Epidermal melanocyte (primary cell): ENCODE results near the gene AHRR.
"Not testable (repeated sequence)": the region's sequence is repeated elsewhere in the genome, so short reads cannot be mapped to it uniquely, and the experiment has no call there.

Source experiments
- DNase-seq: peaks from one replicate; pipeline ENCODE4 v3.0.0; 2011; ENCODE audit warnings: low spot score; ENCODE audit not compliant: insufficient read length

Gene AHRR

DNA sequence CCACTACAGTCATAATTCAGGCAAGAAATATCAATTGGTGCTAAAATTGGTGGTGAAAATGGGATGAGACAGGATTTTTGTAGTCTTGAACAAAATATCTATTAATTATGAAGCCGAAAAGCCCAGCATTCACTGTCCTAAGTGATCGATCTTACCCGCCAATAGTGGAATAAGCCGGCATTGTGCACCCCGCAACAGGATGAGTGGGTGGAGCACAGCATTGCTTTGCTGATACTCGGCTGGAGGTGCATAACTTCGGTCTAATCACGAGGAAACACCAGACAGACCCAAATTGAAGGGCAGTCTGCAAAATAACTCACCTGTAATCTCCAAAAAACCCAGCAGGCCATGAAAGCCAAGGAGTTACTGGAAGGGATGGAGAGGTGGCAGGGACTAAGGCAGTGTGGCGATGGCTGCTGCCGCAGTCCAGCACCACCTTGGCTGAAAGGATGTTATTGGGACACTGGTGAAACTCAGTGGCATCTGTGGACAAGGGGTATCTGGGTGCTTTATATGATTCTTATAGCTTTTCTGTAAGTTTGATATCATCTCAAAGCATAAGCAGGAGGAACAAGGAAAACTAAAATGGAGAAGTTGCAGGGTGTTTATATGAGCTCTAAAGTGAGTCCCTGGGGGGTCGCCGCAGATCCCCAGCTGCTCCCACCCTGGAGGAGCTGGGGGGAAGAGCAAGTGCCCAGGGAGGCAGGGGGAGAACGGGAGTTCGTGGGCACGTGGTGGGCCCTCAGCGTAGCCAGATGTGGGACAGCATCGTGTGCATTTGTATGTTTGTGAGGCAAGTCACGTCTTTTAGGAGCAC, 45.2 kb downstream of the AHRR start:
- DNase-seq, result peak; percentile 8

DNA sequence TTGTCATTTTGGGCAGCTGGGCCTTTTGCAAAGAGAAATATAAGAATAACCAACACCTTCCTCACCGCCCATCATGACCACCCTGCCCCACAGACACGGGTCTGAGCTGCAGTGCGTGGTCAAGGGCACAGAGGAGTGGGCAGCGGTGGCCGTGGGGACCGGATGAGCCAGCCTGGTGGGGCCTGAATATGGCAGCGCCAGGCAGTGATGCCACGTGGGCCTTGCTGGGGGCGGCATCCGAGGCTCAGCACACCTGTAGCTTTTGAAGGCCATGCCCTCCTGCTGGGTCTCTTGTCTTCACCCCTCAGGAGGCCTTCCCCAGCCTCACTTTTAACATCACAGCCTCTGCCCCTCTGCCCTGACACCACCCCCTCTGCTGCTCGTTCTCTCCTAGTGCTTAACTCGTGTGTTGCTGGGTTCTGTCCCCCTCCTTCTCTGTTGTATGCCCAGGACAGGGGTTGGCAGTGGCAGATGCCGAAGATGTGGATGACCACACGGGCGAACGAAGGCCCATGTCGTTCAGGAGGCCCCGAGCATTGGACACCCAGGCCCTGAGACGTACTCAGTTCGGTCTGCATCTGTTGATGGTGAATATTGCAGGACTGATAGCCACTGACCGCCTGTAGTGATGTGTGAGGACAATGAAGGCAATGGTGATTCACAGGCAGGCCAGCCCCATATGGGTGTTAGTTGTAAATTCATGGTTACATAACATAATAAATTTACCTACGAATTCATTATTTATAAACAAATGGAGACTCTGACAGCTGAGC, 46.0 kb downstream of the AHRR start:
- DNase-seq, result peak; percentile 19

DNA sequence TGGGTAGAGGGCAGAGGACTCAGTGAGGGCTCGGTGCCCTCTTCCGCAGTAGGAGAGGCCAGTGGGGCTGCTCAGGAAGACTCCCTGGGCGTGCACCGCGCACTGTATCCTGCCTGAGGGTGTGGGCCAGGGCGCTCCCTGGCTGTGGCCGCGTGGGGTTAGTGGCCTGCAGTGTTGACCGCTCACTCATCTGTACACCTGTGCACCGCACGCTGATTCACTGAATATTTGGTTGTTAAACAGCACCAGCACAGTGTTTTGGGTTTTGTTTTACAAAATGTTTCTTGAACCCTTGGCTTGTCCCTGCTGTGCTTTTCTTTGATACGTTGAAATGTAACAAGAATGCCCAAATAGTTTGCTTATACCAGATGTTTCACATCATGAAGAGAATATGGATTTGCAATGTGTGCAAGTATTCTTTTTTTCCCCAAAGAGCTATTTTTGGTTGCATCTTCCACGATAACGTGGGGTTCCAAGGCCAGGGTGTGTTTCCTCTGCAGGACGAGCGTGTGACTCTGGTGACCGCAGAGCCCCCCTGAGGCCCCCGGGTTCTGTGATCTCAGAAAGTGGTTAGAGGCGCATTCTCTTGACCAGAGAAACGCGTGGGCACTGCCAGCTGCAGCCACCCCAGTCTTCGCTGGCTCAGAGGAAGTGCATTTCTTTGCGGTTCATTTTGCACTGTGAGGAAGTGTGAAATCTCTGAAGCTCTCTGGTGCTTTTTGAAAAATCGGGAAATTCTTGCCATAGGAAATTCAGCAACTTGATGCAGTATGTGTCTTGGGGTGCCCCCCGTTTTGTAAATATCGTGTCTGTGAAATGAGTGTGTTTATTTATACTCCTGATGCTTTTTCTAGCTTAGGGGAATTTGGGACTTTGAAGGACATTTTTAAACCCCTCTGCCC, 46.9 kb downstream of the AHRR start:
- peak; percentile 95 for DNase-seq

DNA sequence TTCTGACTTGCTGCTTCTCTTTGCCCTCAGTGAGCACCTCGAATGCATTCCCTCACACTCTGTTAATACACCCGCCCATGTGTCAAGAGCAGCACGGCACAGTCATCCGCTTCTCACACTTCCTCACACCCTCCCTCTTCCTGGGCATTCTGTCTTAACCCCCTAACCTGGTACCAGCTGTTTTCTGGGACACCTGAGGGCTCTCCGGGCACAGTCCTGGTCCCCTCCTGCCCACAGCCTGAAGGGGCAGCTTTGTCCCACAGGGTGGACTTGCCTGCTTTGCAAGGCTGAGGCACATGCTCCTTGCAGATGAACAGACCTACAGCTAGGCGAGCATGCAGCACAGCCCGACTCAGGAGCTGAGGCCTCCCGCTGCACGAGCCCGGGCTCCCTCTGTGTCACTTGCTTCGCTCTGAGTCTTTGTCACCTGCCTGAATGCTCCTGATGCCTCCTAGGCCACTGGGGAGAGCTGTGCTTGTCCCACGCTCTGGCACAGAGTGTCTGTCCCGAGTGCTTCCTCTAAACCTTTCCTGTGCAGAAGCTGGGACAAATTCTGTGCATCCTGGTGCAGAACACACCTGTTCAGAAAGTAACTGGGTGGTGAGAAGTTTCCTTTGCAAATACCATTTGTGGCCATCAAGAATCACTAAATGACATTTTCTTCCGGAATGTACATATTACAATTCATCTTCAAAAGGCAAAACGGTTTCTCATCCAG, 47.8 kb downstream of the AHRR start:
- DNase-seq, result no peak

DNA sequence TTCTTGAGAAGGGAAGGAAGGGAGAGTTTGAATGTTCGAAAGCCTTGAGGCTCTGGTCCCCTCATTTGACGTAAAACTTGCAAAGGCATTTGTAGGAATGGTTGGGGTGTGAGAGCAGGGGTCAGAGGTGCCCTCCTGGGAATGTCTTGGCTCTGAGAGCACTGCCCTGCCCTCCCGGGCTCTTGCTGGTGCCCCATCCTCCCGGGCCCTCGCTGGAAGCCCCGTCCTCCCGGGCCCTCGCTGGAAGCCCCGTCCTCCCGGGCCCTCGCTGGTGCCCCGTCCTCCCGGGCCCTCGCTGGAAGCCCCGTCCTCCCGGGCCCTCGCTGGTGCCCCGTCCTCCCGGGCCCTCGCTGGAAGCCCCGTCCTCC, 48.3 kb downstream of the AHRR start:
- DNase-seq, result not testable (repeated sequence)

DNA sequence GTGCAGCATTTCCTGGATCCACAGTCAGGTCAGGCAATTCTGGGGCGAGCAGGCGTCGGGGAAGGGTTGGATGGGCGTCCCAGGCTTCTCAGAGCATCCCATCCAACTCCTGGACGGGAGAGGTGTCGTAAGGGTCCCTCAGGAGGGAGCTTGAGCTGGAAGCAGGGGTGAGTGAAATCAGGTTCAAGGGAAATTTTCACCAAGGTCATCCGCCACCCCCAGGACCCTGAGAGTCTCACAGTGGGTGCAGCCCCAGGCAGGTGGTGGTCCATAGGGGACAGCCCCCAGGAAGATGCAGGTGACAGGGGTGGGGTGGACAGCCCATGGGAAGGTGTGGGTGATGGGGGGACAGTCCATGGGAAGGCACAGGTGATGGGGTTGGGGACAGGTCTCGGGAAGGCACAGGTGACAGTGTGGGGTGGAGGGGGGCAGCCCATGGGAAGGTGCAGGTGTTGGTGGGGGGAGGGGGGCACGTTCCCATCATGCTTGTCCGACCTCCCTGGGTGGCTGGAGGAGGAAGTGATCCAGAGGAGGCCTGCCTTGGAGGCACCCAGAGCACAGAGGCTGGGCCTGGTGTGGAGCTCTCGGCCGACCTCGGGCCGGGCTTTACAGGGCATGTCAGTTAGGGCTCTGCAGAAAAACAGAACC, 48.9 kb downstream of the AHRR start:
- no peak for DNase-seq

DNA sequence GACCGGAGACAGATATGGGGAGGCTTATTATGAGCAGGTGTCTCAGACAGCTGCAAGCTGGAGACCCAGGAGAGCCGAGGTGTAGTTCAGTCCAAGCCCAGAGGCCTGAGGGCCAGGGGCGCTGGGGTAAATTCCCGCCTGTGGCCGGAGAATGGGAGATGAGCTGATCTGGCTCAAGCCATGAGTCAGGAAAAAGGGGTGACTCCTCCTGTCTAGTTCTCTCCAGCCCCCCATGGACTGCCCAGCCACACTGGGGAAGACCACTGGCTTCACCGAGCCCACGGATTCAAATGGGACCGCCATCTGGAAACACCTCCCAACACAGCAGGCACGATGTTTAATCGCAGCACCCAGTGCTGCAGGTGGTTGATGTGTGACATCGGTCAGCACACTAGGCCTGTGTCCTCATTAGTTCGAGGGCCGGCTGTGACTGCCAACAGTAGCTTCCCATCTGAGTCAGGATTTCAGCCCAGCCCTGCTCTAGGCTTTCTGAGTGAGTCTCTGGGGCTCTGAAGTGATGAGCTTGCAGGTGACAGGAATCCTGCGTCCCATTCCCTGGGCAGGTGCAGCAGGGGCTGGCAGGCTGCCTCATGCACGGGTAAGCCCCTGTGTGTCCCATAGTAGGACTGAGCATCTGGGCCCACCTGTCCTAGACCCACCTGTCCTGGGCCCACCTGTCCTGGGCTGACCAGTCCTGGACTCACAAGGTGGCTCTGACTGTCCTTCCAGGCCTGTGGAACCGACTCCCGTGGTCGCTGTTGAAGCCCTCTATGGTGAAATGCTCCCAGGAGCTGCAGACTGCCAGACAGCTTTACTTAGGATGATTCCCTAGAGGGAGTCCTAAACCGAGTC, 49.7 kb downstream of the AHRR start:
- DNase-seq, result no peak

DNA sequence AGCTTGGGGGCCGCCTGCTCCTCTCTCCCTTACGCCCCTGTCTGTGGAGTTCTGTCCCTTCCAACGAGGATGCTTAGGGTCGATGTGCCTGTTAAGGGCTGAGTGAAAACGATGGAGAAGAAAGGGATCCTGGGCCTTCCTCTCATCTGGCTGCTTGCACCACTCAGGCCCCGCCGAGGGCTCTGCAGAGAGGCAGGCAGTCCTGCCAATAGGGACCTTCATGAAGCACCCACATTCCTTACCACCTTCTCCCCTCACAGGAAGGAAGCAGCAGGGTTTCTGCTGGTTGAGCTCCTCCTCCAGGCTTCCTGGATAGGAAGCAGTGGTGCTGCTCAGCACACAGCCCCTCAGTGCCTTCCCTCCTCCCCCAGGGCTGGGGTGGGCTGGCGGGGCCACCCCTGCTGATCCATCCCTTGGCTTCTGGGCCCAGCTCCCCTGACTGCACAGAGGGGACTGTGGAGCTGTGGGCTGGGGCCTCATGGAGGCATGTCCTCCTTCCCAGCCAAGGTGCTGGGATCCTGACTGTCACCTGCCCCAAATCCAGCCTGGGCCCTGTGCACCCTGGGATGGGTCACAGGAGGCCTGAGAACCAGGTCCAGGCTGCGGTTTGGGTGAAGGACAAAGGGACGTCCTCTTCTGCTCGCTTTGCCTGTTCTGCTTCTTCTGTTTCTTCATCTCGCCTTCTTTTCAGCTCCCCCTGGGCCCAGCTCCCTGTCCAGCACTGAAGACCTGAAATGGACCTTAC, 50.5 kb downstream of the AHRR start:
- DNase-seq, result no peak

DNA sequence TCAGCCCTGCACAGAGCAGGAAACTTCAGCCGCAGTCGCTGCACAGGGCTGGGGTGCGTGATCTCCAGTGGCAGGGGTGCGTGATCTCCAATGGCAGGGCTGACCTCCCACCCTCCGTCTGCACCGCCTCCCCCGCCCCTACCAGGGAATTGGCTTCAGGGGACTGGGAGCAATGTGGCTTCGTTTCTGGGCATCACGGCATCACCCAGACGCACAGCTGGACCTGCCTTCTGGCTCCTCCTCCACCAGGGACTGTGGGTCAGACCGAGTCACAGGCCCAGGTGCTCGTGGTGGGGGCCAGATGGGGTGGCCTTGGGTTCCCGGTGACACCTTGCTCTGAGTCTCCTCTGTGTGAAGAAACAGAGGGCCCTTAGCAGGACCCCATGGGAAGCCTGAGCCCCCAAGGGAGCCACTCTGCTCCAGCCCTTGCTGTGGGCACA, 51.1 kb downstream of the AHRR start:
- DNase-seq, result no peak

DNA sequence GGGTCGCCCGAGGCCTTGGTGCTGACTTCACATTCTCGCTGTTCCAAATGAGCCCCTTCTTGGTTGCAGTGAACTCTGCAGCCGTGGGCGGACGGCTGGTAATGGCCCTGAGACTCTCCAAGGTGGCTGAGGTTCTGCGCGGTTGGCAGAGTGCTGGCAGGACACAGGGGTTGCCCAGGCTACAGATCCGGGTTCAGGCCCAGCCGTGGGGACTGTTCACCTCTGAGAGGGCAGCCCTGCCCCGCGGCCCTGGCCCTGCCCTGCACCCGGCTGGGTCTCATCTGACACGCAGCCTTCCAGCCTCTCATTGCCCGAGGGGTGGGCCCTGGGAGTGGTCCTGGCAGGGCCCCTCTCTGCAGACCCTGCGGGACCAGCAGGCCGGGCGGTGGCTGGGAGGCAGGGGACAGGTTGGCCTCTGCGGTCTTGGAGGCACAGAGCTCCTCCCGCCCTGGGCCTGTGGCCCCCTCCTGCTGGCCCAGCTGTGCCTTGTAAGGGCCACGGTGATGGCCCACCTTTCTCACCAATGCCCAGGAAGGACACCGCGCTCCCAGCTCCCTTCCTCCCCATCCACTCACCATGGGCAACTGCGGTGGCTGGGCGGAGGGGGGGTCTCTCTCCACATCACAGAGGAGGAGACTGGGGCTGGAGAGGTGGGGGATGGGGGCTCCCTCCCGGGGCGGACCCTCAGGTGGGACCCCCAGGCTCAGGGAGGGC, 51.6 kb downstream of the AHRR start:
- DNase-seq, result no peak

DNA sequence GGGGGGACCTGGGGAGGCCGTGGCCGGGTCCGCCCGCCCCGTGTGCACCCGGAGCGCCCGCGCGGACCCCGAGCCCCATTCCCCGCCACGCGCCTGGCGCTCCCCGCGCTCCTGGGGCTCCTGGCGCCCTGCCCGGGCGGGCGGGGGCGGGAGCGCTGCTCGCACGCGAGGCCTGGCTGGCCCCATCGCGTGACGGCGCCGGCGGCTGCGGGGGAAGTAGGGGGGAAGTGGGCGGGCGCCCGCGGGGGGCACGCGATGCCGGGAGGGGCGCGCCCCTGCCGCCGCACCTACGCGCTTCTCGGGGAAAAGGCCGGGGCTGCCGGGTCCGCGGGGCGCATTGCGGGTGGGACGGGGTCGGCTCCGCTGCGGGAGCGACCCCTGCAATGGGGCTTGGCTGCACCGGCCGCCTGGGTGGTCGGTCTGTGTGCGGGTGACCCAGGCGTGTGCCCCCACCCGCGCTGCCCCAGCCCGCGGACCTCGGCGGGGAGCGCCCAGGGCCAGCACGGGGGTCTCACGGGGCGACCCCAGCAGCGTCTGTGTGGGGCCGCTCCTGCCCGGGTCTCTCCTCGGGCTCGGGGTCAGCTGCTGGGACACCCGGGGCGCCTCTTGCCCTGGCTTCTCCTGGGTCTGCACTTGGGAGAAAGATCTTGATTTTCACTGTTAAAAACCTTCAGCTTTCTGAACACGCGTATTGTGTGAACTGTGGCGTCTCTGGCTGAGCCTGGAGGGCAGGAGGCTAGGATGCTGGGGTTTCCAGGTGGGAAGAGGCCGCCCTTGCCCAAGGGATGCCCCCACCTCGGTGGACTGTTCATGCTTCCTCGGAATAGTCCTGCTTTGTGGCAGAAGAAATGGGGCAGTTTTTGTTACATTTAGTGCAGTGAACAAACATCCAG, 52.4 kb downstream of the AHRR start:
- DNase-seq, result peak; percentile 73

DNA sequence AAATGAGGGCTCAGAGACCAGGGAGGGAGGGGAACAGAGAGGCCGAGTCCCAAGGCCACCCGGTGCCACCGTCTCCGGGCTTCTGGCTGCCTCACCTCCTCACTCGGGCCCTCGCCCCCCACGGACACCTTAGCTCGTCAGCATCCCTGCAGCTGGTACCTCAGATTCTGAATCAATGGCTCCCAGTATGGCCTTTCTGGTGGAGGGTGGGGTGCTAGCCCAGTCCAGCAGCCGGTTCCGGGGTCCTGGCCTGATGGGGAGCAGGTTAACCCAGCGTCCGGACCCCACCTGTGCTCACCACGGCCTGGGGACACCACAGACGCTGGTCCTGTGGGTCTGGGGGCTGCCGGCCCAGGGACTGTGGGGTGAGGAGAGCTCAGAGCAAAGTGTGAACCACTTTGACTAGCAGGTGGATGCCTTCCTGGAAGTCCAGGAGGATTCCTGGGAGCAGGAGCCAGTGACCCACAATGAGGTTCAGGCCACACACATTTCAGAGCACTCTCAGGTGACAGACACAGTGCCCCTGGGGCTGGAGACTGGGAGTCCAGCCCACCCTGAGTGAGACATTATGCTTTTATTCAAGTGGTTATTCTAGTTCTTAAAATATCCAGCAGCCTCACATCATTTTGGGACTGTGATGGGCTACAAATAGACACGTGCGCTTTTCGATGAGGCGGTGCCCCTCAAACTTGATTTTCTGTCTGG, 53.3 kb downstream of the AHRR start:
- no peak for DNase-seq

DNA sequence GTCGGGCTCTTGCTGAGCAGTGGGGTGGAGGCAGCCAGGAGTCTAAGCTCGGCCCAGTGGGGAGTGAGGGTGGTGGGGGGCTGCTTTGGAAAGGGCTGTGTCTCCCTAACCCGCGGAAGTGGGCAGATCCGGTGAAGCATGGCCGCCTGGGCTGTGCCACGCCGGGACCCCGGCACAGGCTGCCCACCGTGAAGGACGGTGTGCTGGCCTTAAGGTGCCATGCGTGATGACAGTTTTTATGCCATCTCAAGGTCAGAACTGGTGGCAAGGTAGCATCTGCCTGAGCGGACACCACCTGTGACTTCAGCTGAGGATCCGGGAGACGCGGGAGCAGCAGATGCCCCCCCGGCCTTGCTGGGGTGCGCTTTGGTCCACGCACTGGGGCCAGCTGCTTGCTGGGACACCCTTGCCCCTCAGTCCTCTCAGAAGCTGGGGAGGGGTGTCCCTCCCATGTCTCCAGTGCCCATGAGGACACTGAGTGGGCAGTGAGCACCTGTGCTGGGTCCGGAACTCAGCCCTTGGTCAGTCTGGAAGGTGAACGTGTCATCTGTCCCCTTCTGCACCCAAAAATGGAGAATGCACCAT, 53.9 kb downstream of the AHRR start:
- no peak for DNase-seq

DNA sequence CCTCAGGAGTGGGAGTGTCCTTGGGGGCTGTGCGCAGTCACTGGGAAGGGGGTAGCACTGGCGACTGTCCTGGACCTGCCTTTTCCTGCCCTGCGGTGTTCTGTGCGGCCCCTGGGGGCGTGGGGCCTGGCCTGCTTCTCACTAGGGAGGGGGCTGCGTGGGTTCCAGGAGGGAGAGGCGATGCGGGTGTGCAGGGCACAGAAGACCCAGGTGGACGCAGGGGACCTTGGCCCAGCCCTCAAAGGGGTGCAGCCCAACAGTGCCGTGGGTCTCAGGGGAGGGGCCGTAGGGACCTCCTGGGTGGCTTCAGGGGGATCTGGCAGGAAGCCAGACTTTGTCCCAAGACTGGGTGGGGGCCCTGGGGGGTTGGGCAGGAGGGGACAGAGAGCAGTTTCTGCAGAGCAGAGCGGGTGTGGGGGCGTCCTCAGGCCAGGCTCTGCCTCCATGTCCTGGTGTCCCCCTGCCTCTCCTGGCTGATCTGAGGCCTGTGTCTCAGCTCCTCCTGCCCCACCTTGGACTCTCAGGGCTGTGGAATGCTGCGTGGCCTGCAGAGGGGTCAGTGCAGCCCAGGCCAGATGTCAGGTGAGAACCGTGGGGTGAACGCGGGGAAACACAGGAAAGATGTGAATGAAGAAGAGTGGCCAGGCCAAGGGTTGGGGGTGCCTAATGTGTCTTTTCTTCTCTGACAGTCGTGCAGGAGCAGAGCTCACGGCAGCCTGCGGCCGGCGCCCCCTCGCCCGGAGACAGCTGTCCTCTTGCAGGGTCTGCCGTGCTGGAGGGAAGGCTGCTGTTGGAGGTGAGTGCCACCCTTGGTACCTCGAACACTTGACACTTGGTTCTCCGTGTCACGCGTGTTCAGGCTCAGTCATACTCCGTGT, 54.6 kb downstream of the AHRR start:
- no peak for DNase-seq

DNA sequence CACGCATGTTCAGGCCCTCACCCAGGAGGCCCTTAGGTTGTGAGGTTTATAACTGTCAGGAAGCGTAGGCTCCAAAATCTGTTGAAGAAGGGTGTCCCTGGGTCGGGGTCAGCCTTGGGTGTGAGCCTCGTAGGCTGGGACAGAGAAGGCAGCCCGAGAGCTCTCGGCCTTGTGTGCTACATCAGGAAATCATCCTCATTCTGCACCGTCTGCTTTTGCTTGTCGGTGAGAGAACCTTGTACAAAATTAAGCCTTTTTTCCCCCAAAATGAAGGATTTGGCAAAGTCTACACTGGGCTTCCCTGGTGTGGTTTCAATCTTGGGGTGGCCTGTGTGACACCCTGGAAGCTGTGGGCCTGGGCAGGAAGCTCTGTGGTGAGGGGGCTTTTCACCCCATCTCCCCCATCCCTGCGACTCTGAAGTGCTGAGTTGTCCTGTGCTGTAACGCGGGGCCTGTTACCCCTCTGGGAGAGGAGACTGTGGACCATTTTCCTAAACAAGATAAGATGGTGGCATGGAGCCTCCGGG, 55.3 kb downstream of the AHRR start:
- DNase-seq, result no peak
